Adipose tissue (tissue), 3 donors: ENCODE results near the gene ATP13A2. TPM values are rescaled to one million over a fixed set of nuclear protein-coding genes. Genes with fewer than 3 reads are reported as not detected.

Experiments used
- H3K27ac ChIP-seq: one replicate; pipeline ENCODE4 v1.5.1; 2013; ENCODE audit warnings: low read depth, low read length
- WGBS, 3 donors: extraction: QIAGEN DNeasy Blood & Tissue Kit; methylation state at CpG; one replicate each; pipeline ENCODE4 v1.1.7; 2013; 5-methylcytosine and 5-hydroxymethylcytosine counted together
- polyA plus RNA-seq, 3 donors: library from polyadenylated mRNA; stranded (reverse); fragments of 200-250 nt; gene quantifications; one replicate each; pipeline ENCODE4 v1.2.3, GENCODE V29; 2013
- donor health status: healthy with polysubstance abuse.
- donor health status: Bipolar disorder and iron deficiency.
- donor health status: healthy.

The ATP13A2 gene
- polyA plus RNA-seq, 3 donors, result 14.2 to 36.9 (median 26.8) TPM

GRCh38 chr1:16986113-16986512, 25.6 kb downstream of the ATP13A2 start:
- WGBS, 3 donors, result 86 to 99% (median 94%) methylated on average over 12 to 19 of the region's 19 CpGs
- H3K27ac ChIP-seq, result no peak overlapping the region

- WGBS, 3 donors, result 17 to 61% (median 20%) methylated on average over 7 of the region's 7 CpGs
- no peak overlapping the region for H3K27ac ChIP-seq
These were observed 27.0 kb downstream of the ATP13A2 start for GRCh38 chr1:16984717-16985116.

GRCh38 chr1:16983649-16984048, 28.1 kb downstream of the ATP13A2 start:
- H3K27ac ChIP-seq, result no peak overlapping the region
- 86 to 96% (median 96%) methylated on average over 4 of the region's 4 CpGs for WGBS, 3 donors

- WGBS, 3 donors, result 73 to 80% (median 74%) methylated on average over 11 of the region's 11 CpGs
- no peak overlapping the region for H3K27ac ChIP-seq
These were observed 28.8 kb downstream of the ATP13A2 start for GRCh38 chr1:16982902-16983301.

- H3K27ac ChIP-seq, result no peak overlapping the region
- 86 to 94% (median 91%) methylated on average over 10 of the region's 10 CpGs for WGBS, 3 donors
These were observed 30.4 kb downstream of the ATP13A2 start for GRCh38 chr1:16981269-16981849.

- H3K27ac ChIP-seq, result no peak within 1 kb of the TSS
- 7 to 11% (median 10%) methylated on average over 42 to 53 of the region's 53 CpGs for WGBS, 3 donors
These were observed 31.1 kb downstream of the ATP13A2 start, which contains the start of gene MFAP2 for GRCh38 chr1:16980473-16981268. Gene MFAP2 (minus strand): TSS chr1:16980620. CDS start chr1:16978273, 2,347 bp downstream.

- 15 to 22% (median 15%) methylated on average over 37 to 44 of the region's 44 CpGs for WGBS, 3 donors
These were observed 32.0 kb downstream of the ATP13A2 start for GRCh38 chr1:16979475-16980327.

GRCh38 chr1:16978567-16979474, 32.9 kb downstream of the ATP13A2 start:
- no peak overlapping the region for H3K27ac ChIP-seq
- 38 to 61% (median 44%) methylated on average over 19 to 20 of the region's 20 CpGs for WGBS, 3 donors

More at GRCh38 chr1:16979475-16980327, 32.0 kb downstream of the ATP13A2 start:
- no peak overlapping the region for H3K27ac ChIP-seq

- WGBS, 3 donors, result 82 to 86% (median 86%) methylated on average over 4 of the region's 4 CpGs
These were observed 33.6 kb downstream of the ATP13A2 start for GRCh38 chr1:16978139-16978538.

GRCh38 chr1:16977377-16977776, 34.4 kb downstream of the ATP13A2 start:
- 93 to 94% (median 94%) methylated on average over 5 of the region's 5 CpGs for WGBS, 3 donors
- no peak overlapping the region for H3K27ac ChIP-seq

More at GRCh38 chr1:16978139-16978538, 33.6 kb downstream of the ATP13A2 start:
- H3K27ac ChIP-seq, result no peak overlapping the region

- no peak overlapping the region for H3K27ac ChIP-seq
- WGBS, 3 donors, result 85 to 86% (median 85%) methylated on average over 15 to 16 of the region's 16 CpGs
These were observed 34.8 kb downstream of the ATP13A2 start for GRCh38 chr1:16976966-16977365.

- no peak overlapping the region for H3K27ac ChIP-seq
- WGBS, 3 donors, result 81 to 91% (median 89%) methylated on average over 14 of the region's 14 CpGs
These were observed 35.9 kb downstream of the ATP13A2 start for GRCh38 chr1:16975838-16976237.

- WGBS, 3 donors, result 61 to 79% (median 72%) methylated on average over 8 to 14 of the region's 14 CpGs
- no peak overlapping the region for H3K27ac ChIP-seq
These were observed 36.5 kb downstream of the ATP13A2 start for GRCh38 chr1:16975211-16975610.

GRCh38 chr1:16973215-16973614, 38.5 kb downstream of the ATP13A2 start:
- 78 to 88% (median 84%) methylated on average over 9 of the region's 9 CpGs for WGBS, 3 donors
- no peak overlapping the region for H3K27ac ChIP-seq

GRCh38 chr1:16972189-16972895, 39.4 kb downstream of the ATP13A2 start:
- H3K27ac ChIP-seq, result no peak overlapping the region
- WGBS, 3 donors, result 81 to 86% (median 86%) methylated on average over 10 to 11 of the region's 11 CpGs

- WGBS, 3 donors, result 73 to 82% (median 78%) methylated on average over 28 of the region's 28 CpGs
- no peak overlapping the region for H3K27ac ChIP-seq
These were observed 40.2 kb downstream of the ATP13A2 start for GRCh38 chr1:16971341-16972188.
